K562 (cell line): Measurements from ENCODE around the gene CHD3. TPM values are rescaled to one million over a fixed set of nuclear protein-coding genes. Genes with fewer than 3 reads are reported as not detected.

Experiments
- ARID1B ChIP-seq: fragments of 450-650 bp; IDR thresholded peaks from 2 replicates; pipeline ENCODE4 v1.6.1; 2016; ENCODE audit warnings: antibody characterized with exemption, mild to moderate bottlenecking, inconsistent platforms
- ATF3 ChIP-seq, 2 experiments: fragments of 450-650 bp in 1 of 2; sonication (generic) in 1 of 2; formaldehyde crosslinking in 1 of 2; IDR thresholded peaks in 1 of 2; conservative IDR thresholded peaks in 1 of 2; 2 replicates each; pipeline versions ENCODE4 v1.6.1 to v1.8.1; 2016 to 2023; ENCODE audit warnings: mild to moderate bottlenecking in 2 of 2, moderate library complexity in 2 of 2, inconsistent platforms in 1 of 2, missing genetic modification reagents in 1 of 2
- CREB1 ChIP-seq, 2 experiments: sonication (generic) in 1 of 2; formaldehyde crosslinking in 1 of 2; IDR thresholded peaks; 2 replicates each; pipeline versions ENCODE4 v1.6.1 to v1.8.0; 2012 to 2022; ENCODE audit warnings: inconsistent platforms in 1 of 2, mild to moderate bottlenecking in 1 of 2, missing genetic modification reagents in 1 of 2, moderate library complexity in 1 of 2
- CREM ChIP-seq: IDR thresholded peaks from 2 replicates; pipeline ENCODE4 v1.6.1; 2014; ENCODE audit warnings: antibody characterized with exemption, low read depth
- E2F6 ChIP-seq, 2 experiments: IDR thresholded peaks; 2 replicates each; pipeline ENCODE4 v1.6.1; 2011; ENCODE audit warnings: borderline replicate concordance in 1 of 2, control low read depth in 1 of 2, low read depth in 1 of 2, low read length in 1 of 2, mild to moderate bottlenecking in 1 of 2, mixed read lengths in 1 of 2, moderate library complexity in 1 of 2; ENCODE audit not compliant: insufficient read depth in 1 of 2, insufficient read length in 1 of 2, poor library complexity in 1 of 2, severe bottlenecking in 1 of 2; ENCODE audit errors: extremely low read depth in 1 of 2
- KHSRP ChIP-seq: fragments of 450-650 bp; IDR thresholded peaks from 2 replicates; pipeline ENCODE4 v1.6.1; 2017
- MGA ChIP-seq: fragments of 450-650 bp; IDR thresholded peaks from 2 replicates; pipeline ENCODE4 v1.6.1; 2016; ENCODE audit warnings: mild to moderate bottlenecking, moderate library complexity
- MTA1 ChIP-seq: fragments of 450-650 bp; IDR thresholded peaks from 2 replicates; pipeline ENCODE4 v1.6.1; 2017; ENCODE audit warnings: borderline replicate concordance
- MYNN ChIP-seq, 2 experiments: sonication (generic); formaldehyde crosslinking in 1 of 2; IDR thresholded peaks; 2 replicates each; pipeline versions ENCODE4 v1.5.0 to v1.6.1; 2016 to 2020; ENCODE audit warnings: antibody characterized with exemption in 1 of 2, missing genetic modification reagents in 1 of 2
- NUFIP1 ChIP-seq: fragments of 450-650 bp; IDR thresholded peaks from 2 replicates; pipeline ENCODE4 v1.6.1; 2018; ENCODE audit not compliant: partially characterized antibody
- OTX1 ChIP-seq: fragments of 450-650 bp; formaldehyde crosslinking; IDR thresholded peaks from 2 replicates; pipeline ENCODE4 v1.4.0; 2022; ENCODE audit warnings: mild to moderate bottlenecking
- SMARCA4 ChIP-seq: fragments of 450-650 bp; IDR thresholded peaks from 2 replicates; pipeline ENCODE4 v1.6.1; 2016
- TEAD1 ChIP-seq, 2 experiments: fragments of 450-650 bp in 1 of 2; sonication (generic) in 1 of 2; formaldehyde crosslinking; IDR thresholded peaks; 2 replicates each; pipeline versions ENCODE4 v1.4.0 to v1.8.0; 2020 to 2022; ENCODE audit warnings: mild to moderate bottlenecking in 2 of 2, missing genetic modification reagents in 1 of 2
- ZBTB8A ChIP-seq: fragments of 450-650 bp; IDR thresholded peaks from 2 replicates; pipeline ENCODE4 v1.6.1; 2018; ENCODE audit warnings: mild to moderate bottlenecking, moderate library complexity; ENCODE audit not compliant: partially characterized antibody
- polyA plus RNA-seq, 8 experiments: library from polyadenylated mRNA; depleted of rRNA in 4 of 8; stranded (reverse) in 5 of 8; unstranded in 3 of 8; fragments of >200 nt; fragmentation: Nextera tagmentation in 2 of 8; fragmentation: Illumina TruSeq in 1 of 8; extraction: Ambion mirVana in 2 of 8; extraction: Trizol in 1 of 8; gene quantifications; 2 replicates each; pipeline versions ENCODE4 v1.2.1 to v1.2.3, GENCODE V29; 2011 to 2014; ENCODE audit warnings: inconsistent platforms in 1 of 8, missing spikeins in 1 of 8
- total RNA-seq, 7 experiments: library from RNA; depleted of rRNA in 6 of 7; stranded (reverse); fragments of >200 nt in 6 of 7; fragmentation: Illumina TruSeq in 2 of 7; extraction: Trizol in 2 of 7; gene quantifications; 2 replicates each; pipeline versions ENCODE4 v1.2.1 to v1.2.3, GENCODE V29; 2011 to 2021; ENCODE audit warnings: low replicate concordance in 1 of 7

Gene CHD3
- total and polyA plus RNA-seq, 9 of the 15 experiments (the other 6 are each of a cell fraction or from before 2014, with no cell fraction given), result 0.39 to 38.2 (median 21.2) TPM

GRCh38 chr17:7841396-7841914 is 47.1 kb upstream of the CHD3 start (continued):
- TF ChIP-seq MGA (peak; percentile 65; the same call in 1 of the 2 replicates), CREM (peak; percentile 75), MTA1 (peak; percentile 43; the same call in 1 of the 2 replicates), MYNN (IDR thresholded peaks at IDR 0.05) (no peak), MYNN (CRISPR knock-in tag; IDR thresholded peaks at IDR 0.05) (no peak), TEAD1 (CRISPR knock-in tag; IDR thresholded peaks at IDR 0.05) (peak in 1 of 2 experiments; percentile 19; a peak in 1 of 4 replicates), CREB1 (IDR thresholded peaks at IDR 0.05) (no peak; the same call in 1 of the 2 replicates), CREB1 (CRISPR knock-in tag; IDR thresholded peaks at IDR 0.05) (peak; percentile 50; the same call in 1 of the 2 replicates), ARID1B (peak; percentile 31), E2F6 (IDR thresholded peaks at IDR 0.05; ENCODE audit: borderline replicate concordance in 1 of 2, extremely low read depth in 1 of 2, insufficient read depth in 1 of 2, insufficient read length in 1 of 2, low read depth in 1 of 2, low read length in 1 of 2, poor library complexity in 1 of 2, severe bottlenecking in 1 of 2) (peak in 1 of 2 experiments; percentile 25), ATF3 (IDR thresholded peaks at IDR 0.05) (peak; percentile 44; the same call in 1 of the 2 replicates), ATF3 (CRISPR knock-in tag; conservative IDR thresholded peaks at IDR 0.05) (no peak), NUFIP1 (no peak), ZBTB8A (no peak), KHSRP (no peak), OTX1 (CRISPR knock-in tag) (no peak), SMARCA4 (0 out of 2 replicates have a peak, but pooled peaks have one; percentile 34)
